ENCODE measurements around the gene CACNA1B.

DNA sequence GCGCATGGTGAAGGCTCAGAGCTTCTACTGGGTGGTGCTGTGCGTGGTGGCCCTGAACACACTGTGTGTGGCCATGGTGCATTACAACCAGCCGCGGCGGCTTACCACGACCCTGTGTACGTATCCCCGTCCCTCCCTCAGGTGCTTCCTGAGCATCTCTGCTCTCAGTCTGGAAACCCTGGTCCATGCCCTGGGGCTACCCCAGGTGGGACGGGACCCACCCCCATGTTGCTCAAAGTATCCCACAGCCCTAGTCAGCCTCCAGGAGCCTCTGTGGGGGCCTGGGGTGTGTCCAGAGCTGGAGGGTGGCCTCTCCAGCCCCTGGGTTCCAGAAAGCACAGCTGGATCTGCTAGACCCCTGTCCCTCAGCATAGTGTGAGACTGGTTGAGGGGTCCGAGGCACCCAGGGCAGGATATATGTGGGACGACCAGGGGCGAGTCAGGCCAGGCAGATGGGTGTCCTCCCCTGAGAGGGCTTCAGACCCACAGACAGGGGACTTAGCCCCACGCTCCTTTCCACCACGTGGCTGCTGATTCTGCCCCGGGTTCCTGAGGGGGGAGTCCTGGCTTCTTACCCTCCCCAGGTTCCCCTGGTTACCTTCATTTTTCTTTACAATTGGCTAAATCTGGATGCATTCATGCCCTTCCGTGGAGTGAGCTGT, 94.0 kb downstream of the CACNA1B start:
- TF ChIP-seq, protein P1, sequence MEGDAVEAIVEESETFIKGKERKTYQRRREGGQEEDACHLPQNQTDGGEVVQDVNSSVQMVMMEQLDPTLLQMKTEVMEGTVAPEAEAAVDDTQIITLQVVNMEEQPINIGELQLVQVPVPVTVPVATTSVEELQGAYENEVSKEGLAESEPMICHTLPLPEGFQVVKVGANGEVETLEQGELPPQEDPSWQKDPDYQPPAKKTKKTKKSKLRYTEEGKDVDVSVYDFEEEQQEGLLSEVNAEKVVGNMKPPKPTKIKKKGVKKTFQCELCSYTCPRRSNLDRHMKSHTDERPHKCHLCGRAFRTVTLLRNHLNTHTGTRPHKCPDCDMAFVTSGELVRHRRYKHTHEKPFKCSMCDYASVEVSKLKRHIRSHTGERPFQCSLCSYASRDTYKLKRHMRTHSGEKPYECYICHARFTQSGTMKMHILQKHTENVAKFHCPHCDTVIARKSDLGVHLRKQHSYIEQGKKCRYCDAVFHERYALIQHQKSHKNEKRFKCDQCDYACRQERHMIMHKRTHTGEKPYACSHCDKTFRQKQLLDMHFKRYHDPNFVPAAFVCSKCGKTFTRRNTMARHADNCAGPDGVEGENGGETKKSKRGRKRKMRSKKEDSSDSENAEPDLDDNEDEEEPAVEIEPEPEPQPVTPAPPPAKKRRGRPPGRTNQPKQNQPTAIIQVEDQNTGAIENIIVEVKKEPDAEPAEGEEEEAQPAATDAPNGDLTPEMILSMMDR (IDR thresholded peaks at IDR 0.05; ENCODE audit: borderline replicate concordance, extremely low read depth, low read length, poor library complexity, severe bottlenecking), result no peak
- no peak for TF ChIP-seq EZH2 (IDR thresholded peaks at IDR 0.05; ENCODE audit: borderline replicate concordance, low read depth, low read length, severe bottlenecking)
